Occipital lobe (tissue), 2 donors: ENCODE data around the gene MORC3. TPM values are rescaled to one million over a fixed set of nuclear protein-coding genes. Genes with fewer than 3 reads are reported as not detected.
A peak's percentile ranks its signal among the peaks of the same experiment; 100 is the strongest.
"Not testable (repeated sequence)": the region's sequence is repeated elsewhere in the genome, so short reads cannot be mapped to it uniquely, and the experiment has no call there.

Experiments used
- DNase-seq: peaks from one replicate; lab custom pipeline; 2025; lab: John Stamatoyannopoulos, UW
- total RNA-seq: library from RNA; depleted of rRNA; stranded (reverse); fragments of >200 nt; gene quantifications from one replicate; pipeline ENCODE4 v1.2.3, GENCODE V29; 2014

Gene MORC3
- total RNA-seq, 1 donor from 2014 or later: 119 TPM

GRCh38 chr21:36385233-36386030 lies 65.4 kb downstream of the MORC3 start, which contains the start of gene CHAF1B:
Gene CHAF1B, plus strand, starts transcription at chr21:36385392. Its CDS starts 745 bp downstream, at chr21:36386137.
- DNase-seq: peak; percentile 53

- DNase-seq: no peak
Observed at GRCh38 chr21:36386031-36386642, 66.1 kb downstream of the MORC3 start.

- no peak for DNase-seq
Observed at GRCh38 chr21:36388096-36388495, 68.1 kb downstream of the MORC3 start.

GRCh38 chr21:36388835-36389234 lies 68.8 kb downstream of the MORC3 start:
- DNase-seq: peak; percentile 33

- not testable (repeated sequence) for DNase-seq
Observed at GRCh38 chr21:36391649-36392048, 71.7 kb downstream of the MORC3 start.

- no peak for DNase-seq
Observed at GRCh38 chr21:36395353-36396111, 75.5 kb downstream of the MORC3 start.

GRCh38 chr21:36396325-36396724 lies 76.3 kb downstream of the MORC3 start:
- no peak for DNase-seq

- DNase-seq: no peak
Observed at GRCh38 chr21:36396971-36397370, 77.0 kb downstream of the MORC3 start.

- DNase-seq: no peak
Observed at GRCh38 chr21:36397606-36398005, 77.6 kb downstream of the MORC3 start.

GRCh38 chr21:36399736-36400135 lies 79.7 kb downstream of the MORC3 start:
- not testable (repeated sequence) for DNase-seq

- DNase-seq: no peak
Observed at GRCh38 chr21:36400719-36401118, 80.7 kb downstream of the MORC3 start.

- DNase-seq: no peak
Observed at GRCh38 chr21:36402339-36402738, 82.3 kb downstream of the MORC3 start.

GRCh38 chr21:36403713-36404112 lies 83.7 kb downstream of the MORC3 start:
- DNase-seq: no peak

GRCh38 chr21:36408568-36408967 lies 88.6 kb downstream of the MORC3 start:
- DNase-seq: no peak

GRCh38 chr21:36411301-36411700 lies 91.3 kb downstream of the MORC3 start:
- no peak for DNase-seq

- DNase-seq: no peak
Observed at GRCh38 chr21:36412916-36413315, 92.9 kb downstream of the MORC3 start.

- no peak for DNase-seq
Observed at GRCh38 chr21:36415375-36415774, 95.4 kb downstream of the MORC3 start.

- no peak for DNase-seq
Observed at GRCh38 chr21:36419241-36419640, 99.2 kb downstream of the MORC3 start.

GRCh38 chr21:36419996-36420395 lies 100.0 kb downstream of the MORC3 start:
- peak; percentile 20 for DNase-seq

GRCh38 chr21:36420571-36421339 lies 100.8 kb downstream of the MORC3 start:
- no peak for DNase-seq
